Endothelial cell of coronary artery (primary cell): ENCODE data around the gene OR3A2. TPM values are rescaled to one million over a fixed set of nuclear protein-coding genes. Genes with fewer than 3 reads are reported as not detected.

Experiments
- total RNA-seq: library from RNA; depleted of rRNA; stranded (reverse); fragments of >200 nt; gene quantifications from 2 replicates; pipeline ENCODE4 v1.2.3, GENCODE V29; 2014

Gene OR3A2
- 0.47 TPM in 1 of 2 replicates, not detected in the other for total RNA-seq

GRCh38 chr17:3385869-3386816, at the start of gene OR3A2:
Gene OR3A2 (minus strand): TSS chr17:3386308.

GRCh38 chr17:3433741-3434140, 47.6 kb upstream of the OR3A2 start, which contains the start of gene OR1E2:
Gene OR1E2 (minus strand): TSS chr17:3433841. CDS start chr17:3433841, 0 bp downstream.

GRCh38 chr17:3411070-3411469, 25.0 kb upstream of the OR3A2 start, which contains the start of gene OR3A3:
Gene OR3A3 (plus strand): TSS chr17:3411370.

GRCh38 chr17:3398310-3398709, 12.2 kb upstream of the OR3A2 start, which contains the start of gene OR1E1:
Gene OR1E1 (minus strand): TSS chr17:3398410. CDS start chr17:3398410, 0 bp downstream.

GRCh38 chr17:3298260-3298659, 87.8 kb downstream of the OR3A2 start, which contains the start of gene OR3A1:
Gene OR3A1 (minus strand): TSS chr17:3298360. CDS start chr17:3292582, 5,778 bp downstream.

Other genes starting within 250 kb of the OR3A2 start
- not detected in 2 replicates for gene OR1A2, start 188.8 kb downstream of the OR3A2 start, total RNA-seq
- not detected in 2 replicates for gene OR1A1, start 178.6 kb downstream of the OR3A2 start, total RNA-seq
- not detected in 2 replicates for gene OR3A1, start 87.9 kb downstream of the OR3A2 start, total RNA-seq
- not detected in 2 replicates for gene OR1E1, start 12.1 kb upstream of the OR3A2 start, total RNA-seq
- not detected in 2 replicates for gene OR3A3, start 25.1 kb upstream of the OR3A2 start, total RNA-seq
- gene OR1E2, start 47.5 kb upstream of the OR3A2 start, total RNA-seq, result not detected in 2 replicates
- gene SPATA22, start 85.5 kb upstream of the OR3A2 start, total RNA-seq, result 0.09 TPM in 1 of 2 replicates, not detected in the other
- gene ASPA, start 89.7 kb upstream of the OR3A2 start, total RNA-seq, result 0.09 TPM in 1 of 2 replicates, not detected in the other
- 0.09 TPM in 1 of 2 replicates, not detected in the other for gene TRPV3, start 171.5 kb upstream of the OR3A2 start, total RNA-seq
- 0.54 and 1.3 TPM in 2 replicates for gene TRPV1, start 223.1 kb upstream of the OR3A2 start, total RNA-seq
- 14.8 and 15.8 TPM in 2 replicates for gene SHPK, start 249.9 kb upstream of the OR3A2 start, total RNA-seq